ENCODE results near the gene CNOT8.
A peak's percentile ranks its signal among the peaks of the same experiment; 100 is the strongest.
"Not testable (repeated sequence)": the region's sequence is repeated elsewhere in the genome, so short reads cannot be mapped to it uniquely, and the experiment has no call there.

The CNOT8 gene

DNA sequence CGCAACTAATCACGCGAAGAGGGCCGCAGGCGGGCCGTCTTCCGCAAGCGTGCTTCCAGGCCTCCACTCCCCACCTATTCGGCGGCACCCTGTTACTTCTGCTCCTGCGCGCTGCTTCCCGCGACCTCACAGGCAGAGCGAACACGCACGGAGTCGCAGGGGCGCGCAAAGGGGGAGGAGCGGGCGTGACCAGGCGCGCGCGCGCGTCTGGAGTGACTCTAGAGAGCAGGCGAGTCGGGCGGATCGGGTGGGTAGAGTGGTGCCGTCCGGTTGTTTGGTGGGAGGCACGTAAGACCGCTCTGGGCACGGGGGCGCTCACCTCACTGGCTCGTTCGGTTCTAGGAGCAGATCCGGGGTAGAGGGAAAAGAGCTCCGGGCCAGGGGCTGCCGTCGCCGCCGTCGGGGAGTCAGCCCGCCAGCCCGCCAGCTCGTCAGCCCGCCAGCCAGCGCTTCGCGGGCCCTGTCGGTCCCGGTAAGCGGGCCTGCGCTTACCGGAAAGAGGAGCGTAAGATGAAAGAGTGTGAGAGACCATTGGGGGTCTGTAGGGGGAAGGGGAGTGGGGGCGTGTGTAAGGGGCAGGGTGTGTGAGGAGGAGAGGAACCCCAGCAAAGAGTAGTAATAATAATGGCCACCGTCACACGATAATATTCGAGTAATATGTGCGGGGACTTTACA, at the start of gene CNOT8:
Gene CNOT8, plus strand, starts transcription at position 331 of the 675 bp plus-strand sequence. CDS start 4,652 bp downstream, outside the sequence.
- DNase-seq (ENCODE audit: low read depth) = peak; percentile 97

GRCh38 chr5:154811239-154811638, 47.2 kb upstream of the CNOT8 start:
- no peak for DNase-seq (ENCODE audit: low read depth)

GRCh38 chr5:154811653-154812465, 46.6 kb upstream of the CNOT8 start:
- peak; percentile 33 for DNase-seq (ENCODE audit: low read depth)

GRCh38 chr5:154813158-154813557, 45.3 kb upstream of the CNOT8 start:
- DNase-seq (ENCODE audit: low read depth) = no peak

- no peak for DNase-seq (ENCODE audit: low read depth)
These were observed 44.7 kb upstream of the CNOT8 start for GRCh38 chr5:154813736-154814135.

DNA sequence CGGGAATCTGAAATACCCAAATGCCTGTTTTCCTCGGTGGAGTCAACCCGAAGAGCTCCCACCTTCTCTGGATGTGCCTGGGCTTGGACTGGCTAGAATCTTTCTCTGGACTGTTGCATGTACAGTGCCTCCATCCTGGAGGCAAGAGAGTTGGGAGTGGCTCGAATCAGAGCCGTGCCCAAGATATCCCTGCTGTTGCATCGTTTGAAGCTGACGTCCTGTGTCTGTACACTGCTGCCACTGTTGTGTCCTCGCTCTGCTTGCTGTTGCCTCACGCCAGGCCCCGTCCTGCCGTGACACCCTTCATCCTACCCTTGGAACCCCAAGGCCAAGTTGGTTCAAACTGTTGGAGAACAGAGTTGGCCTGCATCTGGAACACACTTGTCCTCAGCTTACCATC, 43.4 kb upstream of the CNOT8 start:
- no peak for DNase-seq (ENCODE audit: low read depth)

DNA sequence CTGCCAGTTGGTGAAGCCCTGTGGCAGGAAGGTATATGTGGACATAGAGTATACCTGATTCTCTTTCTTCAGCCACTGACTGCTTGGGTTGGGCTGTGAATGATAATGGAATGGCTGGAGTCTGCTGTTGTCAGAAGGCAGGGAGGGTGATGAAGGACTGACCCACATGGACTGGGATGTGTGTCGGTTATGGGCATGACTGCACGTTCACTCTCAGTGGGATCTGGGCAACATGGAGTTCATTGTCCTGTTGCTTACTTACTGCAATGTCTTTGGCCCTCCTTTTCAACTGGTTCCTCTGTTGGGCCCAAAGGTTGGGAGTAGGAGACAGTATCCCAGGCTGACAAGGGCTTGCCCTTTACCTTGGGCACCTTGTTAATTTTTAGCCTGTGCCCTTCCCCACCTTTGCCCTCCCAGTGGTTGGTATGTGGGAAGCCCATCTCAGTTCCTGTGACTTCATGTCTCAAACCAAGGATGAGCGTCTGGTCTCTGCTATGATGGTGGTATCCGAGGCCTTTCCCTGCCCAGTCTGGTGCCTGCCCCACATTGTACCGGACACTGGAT, 42.7 kb upstream of the CNOT8 start:
- DNase-seq (ENCODE audit: low read depth) = no peak

DNA sequence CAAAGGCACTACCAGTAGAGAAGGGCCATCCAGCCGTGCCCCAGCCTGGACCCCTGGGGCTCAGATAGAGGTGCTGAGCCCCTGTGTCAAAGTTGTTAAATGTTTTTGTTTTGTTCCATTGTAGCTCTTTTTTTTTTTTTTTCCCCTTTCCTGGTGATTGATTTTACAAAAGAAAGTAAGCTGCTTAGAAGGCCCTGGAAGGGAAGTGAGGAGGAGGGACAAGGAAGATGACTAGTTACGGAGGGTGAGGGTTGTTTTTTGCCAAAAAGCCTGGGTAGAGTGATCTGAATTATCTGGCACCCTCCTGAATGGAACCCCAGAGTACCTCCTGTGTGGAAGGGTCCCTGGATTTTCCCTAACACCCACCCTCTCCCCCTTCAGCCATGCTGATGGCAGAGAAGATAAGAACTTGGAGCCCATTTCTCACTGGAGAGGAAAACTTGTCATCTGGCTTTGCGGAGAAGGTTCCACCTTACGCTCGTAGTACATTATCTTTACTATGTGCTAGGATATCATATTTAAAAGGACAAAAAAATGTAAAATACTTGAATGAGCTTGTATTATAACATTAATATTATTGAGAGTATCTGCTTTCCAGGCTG, 41.4 kb upstream of the CNOT8 start:
- no peak for DNase-seq (ENCODE audit: low read depth)

DNA sequence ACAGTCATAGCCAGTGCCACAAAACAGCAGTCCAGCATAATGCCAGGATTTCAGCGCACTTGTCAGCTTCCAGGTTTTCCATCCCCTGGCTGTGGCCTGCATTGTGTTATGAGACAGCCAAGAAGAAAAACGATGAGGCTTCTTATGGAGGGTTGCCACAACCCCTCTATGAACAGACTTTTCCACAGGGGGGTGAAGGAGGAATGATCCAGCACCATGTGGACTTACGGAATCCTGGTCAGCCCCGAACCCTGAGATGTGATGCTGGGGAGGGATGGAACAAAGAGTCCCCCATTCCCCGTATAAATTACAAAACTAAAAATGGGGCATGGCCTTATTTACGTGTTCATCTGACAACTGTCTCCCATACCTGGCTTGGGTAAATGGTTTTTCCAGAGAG, 40.6 kb upstream of the CNOT8 start:
- DNase-seq (ENCODE audit: low read depth) = no peak

GRCh38 chr5:154818471-154819116, 39.8 kb upstream of the CNOT8 start:
- no peak for DNase-seq (ENCODE audit: low read depth)

DNA sequence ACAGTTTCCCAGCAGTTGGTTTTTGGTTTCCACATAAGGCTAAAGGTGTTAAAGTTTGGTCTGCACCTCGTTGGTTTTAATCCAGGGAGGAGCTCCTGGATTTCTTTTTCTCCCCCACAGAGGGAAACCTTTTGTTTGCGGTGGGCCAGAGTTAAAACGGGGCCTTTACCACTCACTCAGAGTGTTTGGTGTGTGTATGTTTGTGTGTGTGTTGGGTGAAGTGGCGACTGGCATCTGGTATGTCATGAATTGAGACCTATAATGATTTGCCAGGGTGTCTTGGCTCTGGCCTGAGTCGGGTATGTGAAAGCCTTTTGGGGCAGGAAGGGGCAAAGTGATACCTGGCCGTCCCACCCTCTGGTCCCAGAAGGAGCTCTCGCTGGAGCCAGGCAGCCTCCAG, 38.9 kb upstream of the CNOT8 start:
- no peak for DNase-seq (ENCODE audit: low read depth)

GRCh38 chr5:154820383-154820782, 38.0 kb upstream of the CNOT8 start:
- DNase-seq (ENCODE audit: low read depth) = no peak

GRCh38 chr5:154822896-154823295, 35.5 kb upstream of the CNOT8 start:
- DNase-seq (ENCODE audit: low read depth) = not testable (repeated sequence)

DNA sequence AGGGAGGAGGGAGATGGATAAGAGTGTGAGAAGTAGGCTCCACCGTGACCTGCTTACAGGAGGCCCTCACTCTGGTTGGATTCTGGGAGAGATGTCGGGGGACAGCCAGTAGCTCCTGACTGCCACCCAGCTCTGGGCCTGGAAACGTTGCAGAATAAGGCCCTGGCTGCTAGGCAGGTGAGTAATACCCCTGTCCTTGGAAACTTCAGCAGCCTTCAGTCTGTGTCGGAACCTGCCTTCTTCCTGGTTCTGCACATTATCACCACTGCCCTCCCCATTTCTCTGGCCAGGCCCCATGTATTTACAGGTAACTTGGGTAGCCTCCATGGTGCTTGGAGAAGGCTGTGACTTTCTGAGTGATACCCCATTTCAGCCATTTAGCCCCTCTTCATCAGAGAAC, 34.8 kb upstream of the CNOT8 start:
- DNase-seq (ENCODE audit: low read depth) = no peak

- DNase-seq (ENCODE audit: low read depth) = no peak
These were observed 34.4 kb upstream of the CNOT8 start for GRCh38 chr5:154824070-154824469.

DNA sequence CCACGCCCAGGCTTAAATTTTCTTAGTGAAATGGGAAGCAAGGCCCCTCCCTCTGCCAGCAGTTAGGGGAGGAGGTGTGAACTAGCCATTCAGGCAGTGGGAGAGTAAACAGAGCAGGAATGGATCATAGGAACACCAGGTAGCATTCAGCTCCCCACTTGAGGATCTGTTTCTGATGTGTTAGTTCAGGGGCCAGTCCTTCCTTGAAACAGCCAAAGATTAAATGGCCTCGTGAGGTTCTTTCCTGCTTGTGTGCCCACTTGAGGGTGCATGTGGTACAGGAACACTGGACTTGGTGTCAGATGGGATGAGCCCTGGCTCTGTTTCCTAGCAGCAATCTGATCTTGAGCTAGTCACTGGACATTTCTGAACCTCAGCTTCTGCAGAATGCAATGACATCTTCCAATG, 29.2 kb upstream of the CNOT8 start:
- DNase-seq (ENCODE audit: low read depth) = no peak

- peak; percentile 2 for DNase-seq (ENCODE audit: low read depth)
These were observed 28.7 kb upstream of the CNOT8 start for GRCh38 chr5:154829589-154830218.

DNA sequence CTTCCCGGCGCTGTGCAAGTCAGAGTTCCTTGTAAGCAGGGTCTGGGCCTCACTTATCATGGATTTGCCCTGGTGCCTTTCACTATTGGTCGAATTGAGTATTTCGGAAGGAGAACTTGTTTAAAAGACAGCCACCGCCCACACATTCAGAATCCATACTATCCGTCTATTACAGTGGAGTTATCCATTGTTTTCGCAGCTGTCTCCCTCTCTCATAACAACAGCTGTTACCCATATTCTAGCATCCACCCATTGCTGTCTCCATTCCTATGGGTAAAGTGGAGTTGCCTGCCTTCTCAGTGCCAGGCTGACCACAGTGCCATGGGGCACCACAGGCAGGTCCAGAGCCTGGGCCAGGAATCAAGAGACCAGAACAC, 28.2 kb upstream of the CNOT8 start:
- DNase-seq (ENCODE audit: low read depth) = no peak

GRCh38 chr5:154830596-154830995, 27.8 kb upstream of the CNOT8 start:
- DNase-seq (ENCODE audit: low read depth) = no peak

- no peak for DNase-seq (ENCODE audit: low read depth)
These were observed 27.0 kb upstream of the CNOT8 start for GRCh38 chr5:154831451-154831850.

DNA sequence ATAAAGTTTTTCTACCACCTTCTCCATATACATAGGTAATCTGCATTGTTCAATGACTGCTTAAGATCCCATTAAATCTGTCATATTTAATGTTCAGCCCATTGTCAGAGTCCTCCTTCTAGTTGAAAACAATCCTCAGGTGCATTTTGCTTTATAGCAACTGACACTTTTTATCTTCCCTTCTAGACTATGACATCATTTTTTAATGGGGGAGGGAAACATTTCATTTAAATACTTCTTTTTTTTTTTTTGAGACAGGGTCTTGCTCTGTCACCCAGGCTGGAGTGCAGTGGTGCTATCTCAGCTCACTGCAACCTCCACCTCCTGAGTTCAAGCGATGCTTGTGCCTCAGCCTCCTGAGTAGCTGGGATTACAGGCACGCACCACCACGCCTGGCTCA, 25.6 kb upstream of the CNOT8 start:
- DNase-seq (ENCODE audit: low read depth) = not testable (repeated sequence)

DNA sequence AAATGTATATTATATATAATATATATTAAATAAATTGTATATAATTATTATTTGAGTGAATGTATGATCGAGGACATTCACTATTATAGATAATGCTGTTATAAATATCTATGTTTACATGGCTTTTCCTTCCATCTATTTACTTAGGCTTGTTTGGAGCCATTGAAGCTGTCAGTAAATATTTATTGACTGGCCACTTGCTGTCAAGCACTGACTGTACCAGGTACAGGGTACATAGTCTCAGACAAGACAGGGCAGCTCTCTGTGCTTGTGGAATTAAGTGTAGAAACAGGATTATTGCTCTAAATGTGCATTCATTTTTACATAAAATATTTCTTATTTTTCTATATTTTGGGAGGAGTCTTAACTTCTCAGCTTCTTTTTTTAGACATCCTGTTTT, 24.4 kb upstream of the CNOT8 start:
- DNase-seq (ENCODE audit: low read depth) = no peak

Data from activated T-helper 9 cell treated with anti-CD3 and anti-CD28 coated beads, Interleukin-2, amount 50 U/mL, for 16 hours (primary cell).